Measurements from ENCODE around the gene FBXO44. TPM values are rescaled to one million over a fixed set of nuclear protein-coding genes. Genes with fewer than 3 reads are reported as not detected.
A peak's percentile ranks its signal among the peaks of the same experiment; 100 is the strongest.

The FBXO44 gene
- total RNA-seq, 1 experiment from 2014 or later, result 22.6 TPM

DNA sequence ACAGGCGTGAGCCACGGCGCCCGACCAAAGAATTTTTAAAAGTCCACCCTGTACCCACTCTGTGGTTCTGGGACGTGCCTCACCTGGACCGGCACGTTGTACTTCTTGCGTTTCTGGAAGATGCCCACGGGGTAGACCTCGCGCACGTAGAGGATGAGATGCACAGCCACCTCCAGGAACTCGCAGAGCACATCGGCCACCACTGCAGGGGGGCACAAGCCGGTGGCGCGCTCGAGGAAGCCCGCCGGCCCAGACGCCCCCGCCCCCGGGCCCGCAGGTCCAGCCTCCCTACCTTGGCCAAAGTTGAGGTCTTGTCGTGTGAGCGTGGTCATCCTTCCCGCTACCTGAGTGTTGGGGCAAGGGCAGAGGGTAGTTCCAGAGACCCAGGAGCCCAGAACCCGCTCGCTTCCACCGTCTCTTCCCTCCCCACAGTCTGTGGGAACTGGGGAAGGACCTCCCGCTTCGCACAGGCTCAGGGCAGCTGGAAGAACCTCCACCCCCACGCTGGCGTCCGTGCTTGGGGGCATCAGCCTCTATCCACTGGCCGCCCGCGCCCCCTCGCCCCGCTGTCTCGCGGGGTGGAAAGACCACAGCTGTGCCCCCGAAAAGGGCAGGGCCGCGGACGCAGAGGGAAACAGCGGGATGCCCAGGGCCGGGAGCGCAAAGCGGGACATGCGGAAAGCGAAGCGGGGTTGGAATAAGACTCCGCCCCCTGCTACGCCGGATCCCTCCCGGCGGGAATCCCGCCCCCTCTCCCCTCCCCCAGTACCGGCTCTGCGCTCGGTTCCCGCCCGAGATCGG is 25.8 kb downstream of the FBXO44 start:
- no TSS peak for BruUV-seq (replicated peaks)
- H3K36me3 Mint-ChIP-seq (ENCODE audit: insufficient read depth, unreplicated experiment), result peaks cover 14% of the 10 kb centered on the region
- H3K27ac Mint-ChIP-seq (ENCODE audit: unreplicated experiment), result no peak overlapping the region
- no peaks in the 10 kb centered on the region for H3K27me3 Mint-ChIP-seq (ENCODE audit: insufficient read depth, unreplicated experiment)
- peak overlapping the region; percentile 71 for H3K4me3 ChIP-seq (ENCODE audit: low read depth, low read length)
- peak overlapping the region; percentile 83 for H3K4me3 Mint-ChIP-seq (ENCODE audit: unreplicated experiment)
- CTCF ChIA-PET, result interaction anchor here (0.6 kb wide), 1 partner anchor 27 kb away, joined by 3 read pairs; no protein-coding TSS in a partner anchor
- intact Hi-C loops (cut with micrococcal nuclease; ENCODE audit: unreplicated experiment), result no loop called here
- no peaks in the 10 kb centered on the region for H3K9me3 ChIP-seq
- no peaks in the 10 kb centered on the region for H3K4me1 ChIP-seq
- peaks cover under 1% of the 10 kb centered on the region; the same call in 1 of the 2 replicates for H3K36me3 ChIP-seq (ENCODE audit: control insufficient read depth, insufficient read depth, low read length)
- H3K27me3 ChIP-seq (replicated peaks; ENCODE audit: control insufficient read depth, insufficient read depth, low read length), result peaks cover 1% of the 10 kb centered on the region; the same call in 1 of the 2 replicates
- DNase-seq, result no peak
- POLR2A ChIA-PET, result no interaction called here
- H3K4me1 Mint-ChIP-seq (ENCODE audit: low read depth, unreplicated experiment), result no peaks in the 10 kb centered on the region
- no peak for TF ChIP-seq CTCF (IDR thresholded peaks at IDR 0.05; ENCODE audit: insufficient read depth in 1 of 2, low read depth in 1 of 2, low read length in 1 of 2, severe bottlenecking in 1 of 2, unreplicated experiment in 1 of 2)
- H3K9me3 Mint-ChIP-seq (ENCODE audit: unreplicated experiment), result no peaks in the 10 kb centered on the region

- no TSS peak for BruUV-seq (replicated peaks)
- Mint-ChIP-seq H3K4me1 (ENCODE audit: low read depth, unreplicated experiment) (no peaks in the 10 kb centered on the region), H3K9me3 (ENCODE audit: unreplicated experiment) (no peaks in the 10 kb centered on the region)
Observed at GRCh38 chr1:11681071-11681771, 26.5 kb downstream of the FBXO44 start, which contains the start of gene MAD2L2. Gene MAD2L2 (minus strand): TSS chr1:11681148. CDS start chr1:11680601, 547 bp downstream.

More at GRCh38 chr1:11681071-11681771, 26.5 kb downstream of the FBXO44 start, which contains the start of gene MAD2L2:
- peak within 1 kb of the TSS; percentile 70 for H3K27ac Mint-ChIP-seq (ENCODE audit: unreplicated experiment)
- H3K36me3 Mint-ChIP-seq (ENCODE audit: insufficient read depth, unreplicated experiment), result peaks cover 7% of the 10 kb centered on the region
- CTCF ChIA-PET, result interaction anchor here (0.7 to 1.1 kb wide), 3 partner anchors 14 to 55 kb away, joined by 3 to 4 read pairs (median 4); partner anchors contain the start of genes AGTRAP and FBXO6
- intact Hi-C loops (cut with micrococcal nuclease; ENCODE audit: unreplicated experiment), result no loop called here
- no peaks in the 10 kb centered on the region for H3K36me3 ChIP-seq (ENCODE audit: control insufficient read depth, insufficient read depth, low read length)
- H3K4me1 ChIP-seq, result no peaks in the 10 kb centered on the region
- peak within 1 kb of the TSS; percentile 71 for H3K4me3 ChIP-seq (ENCODE audit: low read depth, low read length)
- peak within 1 kb of the TSS; percentile 83 for H3K4me3 Mint-ChIP-seq (ENCODE audit: unreplicated experiment)
- no peaks in the 10 kb centered on the region for H3K27me3 Mint-ChIP-seq (ENCODE audit: insufficient read depth, unreplicated experiment)
- no peak for TF ChIP-seq CTCF (IDR thresholded peaks at IDR 0.05; ENCODE audit: insufficient read depth in 1 of 2, low read depth in 1 of 2, low read length in 1 of 2, severe bottlenecking in 1 of 2, unreplicated experiment in 1 of 2)
- H3K27me3 ChIP-seq (replicated peaks; ENCODE audit: control insufficient read depth, insufficient read depth, low read length), result peaks cover 1% of the 10 kb centered on the region; the same call in 1 of the 2 replicates
- DNase-seq, result peak; percentile 76 to 87
- POLR2A ChIA-PET, result no interaction called here
- H3K9me3 ChIP-seq, result no peaks in the 10 kb centered on the region
